ENCODE measurements around the gene MAN2A2. TPM values are rescaled to one million over a fixed set of nuclear protein-coding genes. Genes with fewer than 3 reads are reported as not detected.
A peak's percentile ranks its signal among the peaks of the same experiment; 100 is the strongest.
"Not testable (repeated sequence)": the region's sequence is repeated elsewhere in the genome, so short reads cannot be mapped to it uniquely, and the experiment has no call there.

The MAN2A2 gene
- total RNA-seq, 1 experiment from 2014 or later: 27.4 TPM

DNA sequence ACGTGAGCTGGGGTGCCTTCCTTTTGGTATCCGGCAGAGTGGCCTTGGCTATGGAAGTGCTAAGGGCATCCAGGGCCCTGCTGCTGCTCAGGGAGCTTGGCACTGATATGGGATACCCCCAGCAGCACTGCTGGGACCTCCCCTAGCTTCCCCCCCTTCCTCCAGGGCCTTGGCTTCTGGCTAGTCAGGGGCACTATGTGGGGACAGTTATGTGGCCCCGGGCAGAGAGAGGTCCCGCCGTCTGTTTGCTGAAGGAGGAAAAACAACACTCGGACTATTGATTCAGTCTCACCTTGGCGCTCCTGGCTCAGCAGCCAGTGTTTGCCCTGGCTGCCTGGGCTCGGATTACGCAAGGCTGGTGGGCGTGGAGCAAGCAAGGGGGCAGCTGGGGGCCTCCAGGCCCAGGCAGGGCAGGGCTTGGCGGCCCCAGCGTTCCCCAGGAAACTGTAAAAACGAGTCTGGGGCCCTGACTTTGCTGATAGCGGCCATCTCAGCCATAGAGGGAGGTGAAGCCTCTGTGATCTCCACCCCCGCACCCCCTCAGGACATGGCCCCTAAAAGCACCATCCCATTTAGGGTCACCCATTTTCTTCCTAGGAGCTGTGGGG lies 29.0 kb upstream of the MAN2A2 start:
- no peak overlapping the region for H2BK15ac ChIP-seq (ENCODE audit: low read depth, low read length)
- H3K36me3 Mint-ChIP-seq (ENCODE audit: insufficient read depth in 1 of 3, low read depth in 3 of 3): peaks cover 15 to 29% (median 27%) of the 10 kb centered on the region in 3 experiments; a peak in 6 of 7 replicates
- no peak overlapping the region for H3T11ph ChIP-seq (ENCODE audit: low read length)
- H4K20me1 ChIP-seq (ENCODE audit: control insufficient read depth, insufficient read depth, insufficient read length): no peaks in the 10 kb centered on the region
- no peaks in the 10 kb centered on the region for H3K27me3 ChIP-seq (ENCODE audit: insufficient read depth, low read length)
- no peaks in the 10 kb centered on the region for H3K79me2 ChIP-seq (ENCODE audit: insufficient read depth, low read length)
- peaks cover 4% of the 10 kb centered on the region; the same call in 1 of the 2 replicates for H3K4me1 ChIP-seq (ENCODE audit: insufficient read depth, low read length)
- H2AFZ ChIP-seq (ENCODE audit: low read length): no peak overlapping the region
- H3K4ac ChIP-seq (ENCODE audit: low read depth, low read length): no peak overlapping the region
- H3K27ac Mint-ChIP-seq: peak overlapping the region; percentile 47 to 76 (median 61); a peak in 4 of 7 replicates
- H3K27me3 Mint-ChIP-seq (ENCODE audit: low read depth): no peaks in the 10 kb centered on the region
- no peak overlapping the region for H3K27ac ChIP-seq (ENCODE audit: insufficient read length, low read depth, low read length)
- peaks cover 8% of the 10 kb centered on the region for H3K23me2 ChIP-seq (ENCODE audit: insufficient read length, low read depth, low read length, poor library complexity, severe bottlenecking)
- no peak overlapping the region for H3K4me2 ChIP-seq (ENCODE audit: insufficient read depth, insufficient read length, low read length)
- H2BK5ac ChIP-seq (ENCODE audit: insufficient read length, low read length): no peak overlapping the region
- no peak overlapping the region for H2BK12ac ChIP-seq (ENCODE audit: insufficient read length, low read depth, low read length)
- no peak overlapping the region for H4K5ac ChIP-seq (ENCODE audit: insufficient read length, low read depth, low read length)
- peak overlapping the region in 1 of 2 experiments; percentile 50; a peak in 2 of 5 replicates for H3K4me3 Mint-ChIP-seq
- no peak for TF ChIP-seq CTCF (conservative IDR thresholded peaks at IDR 0.05)
- H3K9ac ChIP-seq (ENCODE audit: extremely low read depth, insufficient read length, low read length): no peak overlapping the region
- peak overlapping the region; percentile 58 for H3K14ac ChIP-seq (ENCODE audit: insufficient read depth, low read length)
- H3K79me1 ChIP-seq (ENCODE audit: insufficient read depth, low read depth, low read length, poor library complexity, severe bottlenecking): peaks cover 2% of the 10 kb centered on the region
- H3K23ac ChIP-seq (ENCODE audit: insufficient read length, low read depth, low read length): no peak overlapping the region
- H3K9me3 Mint-ChIP-seq: peaks cover 0 to 2% of the 10 kb centered on the region in 2 experiments; a peak in 1 of 5 replicates
- no peak overlapping the region for H2BK20ac ChIP-seq (ENCODE audit: low read depth, low read length, poor library complexity, severe bottlenecking)
- no peak overlapping the region for H3K56ac ChIP-seq (ENCODE audit: insufficient read length, low read depth, low read length)
- H4K8ac ChIP-seq (replicated peaks; ENCODE audit: insufficient read length, low read depth, low read length): no peak overlapping the region
- peak; percentile 62 for DNase-seq
- no peaks in the 10 kb centered on the region for H3K9me3 ChIP-seq (ENCODE audit: control insufficient read depth, low read depth, low read length)
- H2AK5ac ChIP-seq (ENCODE audit: insufficient read length, low read length): no peak overlapping the region
- H2BK120ac ChIP-seq (ENCODE audit: low read depth, low read length, poor library complexity, severe bottlenecking): no peak overlapping the region
- no peak overlapping the region for H4K91ac ChIP-seq (ENCODE audit: insufficient read length, low read depth, low read length)
- H3K4me1 Mint-ChIP-seq: peaks cover 40 to 46% of the 10 kb centered on the region in 2 experiments
- H3K18ac ChIP-seq (ENCODE audit: insufficient read length, low read depth, low read length): no peak overlapping the region
- no CpG with 5 or more reads among the region's 15 CpGs for WGBS (ENCODE audit: extremely low coverage, insufficient read length, low lambda C conversion rate)

- peaks cover 20 to 36% (median 33%) of the 10 kb centered on the region in 3 experiments; a peak in 6 of 7 replicates for H3K36me3 Mint-ChIP-seq (ENCODE audit: insufficient read depth in 1 of 3, low read depth in 3 of 3)
- not testable (repeated sequence) for H3K79me2 ChIP-seq (ENCODE audit: insufficient read depth, low read length)
Measured at GRCh38 chr15:90874986-90875385, 28.1 kb upstream of the MAN2A2 start.

More at GRCh38 chr15:90874986-90875385, 28.1 kb upstream of the MAN2A2 start:
- not testable (repeated sequence) for H4K5ac ChIP-seq (ENCODE audit: insufficient read length, low read depth, low read length); H3K4ac ChIP-seq (ENCODE audit: low read depth, low read length); H3K56ac ChIP-seq (ENCODE audit: insufficient read length, low read depth, low read length); H3K27ac ChIP-seq (ENCODE audit: insufficient read length, low read depth, low read length); H3T11ph ChIP-seq (ENCODE audit: low read length); H2BK20ac ChIP-seq (ENCODE audit: low read depth, low read length, poor library complexity, severe bottlenecking); H2BK15ac ChIP-seq (ENCODE audit: low read depth, low read length); H2BK120ac ChIP-seq (ENCODE audit: low read depth, low read length, poor library complexity, severe bottlenecking); H3K9me3 ChIP-seq (ENCODE audit: control insufficient read depth, low read depth, low read length); H2BK12ac ChIP-seq (ENCODE audit: insufficient read length, low read depth, low read length); H4K8ac ChIP-seq (replicated peaks; ENCODE audit: insufficient read length, low read depth, low read length); H3K27me3 ChIP-seq (ENCODE audit: insufficient read depth, low read length); H3K4me1 ChIP-seq (ENCODE audit: insufficient read depth, low read length); H3K14ac ChIP-seq (ENCODE audit: insufficient read depth, low read length); H3K27me3 Mint-ChIP-seq (ENCODE audit: low read depth); H3K4me3 Mint-ChIP-seq; H4K91ac ChIP-seq (ENCODE audit: insufficient read length, low read depth, low read length); H3K23me2 ChIP-seq (ENCODE audit: insufficient read length, low read depth, low read length, poor library complexity, severe bottlenecking); H2BK5ac ChIP-seq (ENCODE audit: insufficient read length, low read length); H2AFZ ChIP-seq (ENCODE audit: low read length); H3K4me2 ChIP-seq (ENCODE audit: insufficient read depth, insufficient read length, low read length); H3K9ac ChIP-seq (ENCODE audit: extremely low read depth, insufficient read length, low read length); H2AK5ac ChIP-seq (ENCODE audit: insufficient read length, low read length); H3K23ac ChIP-seq (ENCODE audit: insufficient read length, low read depth, low read length); H3K18ac ChIP-seq (ENCODE audit: insufficient read length, low read depth, low read length); DNase-seq; H3K9me3 Mint-ChIP-seq; H3K79me1 ChIP-seq (ENCODE audit: insufficient read depth, low read depth, low read length, poor library complexity, severe bottlenecking); H4K20me1 ChIP-seq (ENCODE audit: control insufficient read depth, insufficient read depth, insufficient read length)
- peaks cover 31 to 37% of the 10 kb centered on the region in 2 experiments for H3K4me1 Mint-ChIP-seq
- H3K27ac Mint-ChIP-seq: peak overlapping the region in 1 of 3 experiments; percentile 62; a peak in 1 of 7 replicates
- WGBS (ENCODE audit: extremely low coverage, insufficient read length, low lambda C conversion rate): no CpG with 5 or more reads among the region's 9 CpGs

All from H9 (cell line).